Measurements from ENCODE around the gene DPYSL5. TPM values are rescaled to one million over a fixed set of nuclear protein-coding genes. Genes with fewer than 3 reads are reported as not detected.

The DPYSL5 gene
- total and polyA plus RNA-seq, 2 of the 13 experiments (the other 11 are each of a cell fraction or from before 2014, with no cell fraction given) = 0.15 TPM; not detected in 1

DNA sequence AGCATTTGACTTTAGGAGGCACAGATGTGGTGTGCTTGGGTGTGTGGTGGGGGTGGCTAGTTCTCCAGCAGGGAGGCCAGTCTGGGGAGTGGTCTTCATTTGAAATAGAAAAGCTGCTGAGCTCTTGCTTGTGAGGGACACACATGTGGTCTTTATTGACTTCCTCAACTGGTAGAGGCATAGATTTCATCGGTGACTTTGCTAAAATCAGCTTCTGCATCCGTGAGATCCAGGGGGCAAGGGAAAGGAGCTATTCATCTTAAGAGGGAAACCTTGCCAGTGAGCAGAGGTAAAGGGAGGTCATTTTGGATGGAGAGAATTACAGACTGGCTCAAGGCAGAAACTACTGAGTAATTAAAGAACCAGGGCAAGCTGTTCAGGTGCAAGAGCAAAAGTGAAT lies 127.2 kb downstream of the DPYSL5 start:
- H3K27ac ChIP-seq (ENCODE audit: extremely low read length, insufficient read depth, low read length) = no peak overlapping the region
- H3K4me1 ChIP-seq (ENCODE audit: insufficient read depth, low read length) = peaks cover 12% of the 10 kb centered on the region
- no peak for TF ChIP-seq NAIF1 (CRISPR knock-in tag; IDR thresholded peaks at IDR 0.05; ENCODE audit: borderline replicate concordance)
- TF ChIP-seq, protein P1, sequence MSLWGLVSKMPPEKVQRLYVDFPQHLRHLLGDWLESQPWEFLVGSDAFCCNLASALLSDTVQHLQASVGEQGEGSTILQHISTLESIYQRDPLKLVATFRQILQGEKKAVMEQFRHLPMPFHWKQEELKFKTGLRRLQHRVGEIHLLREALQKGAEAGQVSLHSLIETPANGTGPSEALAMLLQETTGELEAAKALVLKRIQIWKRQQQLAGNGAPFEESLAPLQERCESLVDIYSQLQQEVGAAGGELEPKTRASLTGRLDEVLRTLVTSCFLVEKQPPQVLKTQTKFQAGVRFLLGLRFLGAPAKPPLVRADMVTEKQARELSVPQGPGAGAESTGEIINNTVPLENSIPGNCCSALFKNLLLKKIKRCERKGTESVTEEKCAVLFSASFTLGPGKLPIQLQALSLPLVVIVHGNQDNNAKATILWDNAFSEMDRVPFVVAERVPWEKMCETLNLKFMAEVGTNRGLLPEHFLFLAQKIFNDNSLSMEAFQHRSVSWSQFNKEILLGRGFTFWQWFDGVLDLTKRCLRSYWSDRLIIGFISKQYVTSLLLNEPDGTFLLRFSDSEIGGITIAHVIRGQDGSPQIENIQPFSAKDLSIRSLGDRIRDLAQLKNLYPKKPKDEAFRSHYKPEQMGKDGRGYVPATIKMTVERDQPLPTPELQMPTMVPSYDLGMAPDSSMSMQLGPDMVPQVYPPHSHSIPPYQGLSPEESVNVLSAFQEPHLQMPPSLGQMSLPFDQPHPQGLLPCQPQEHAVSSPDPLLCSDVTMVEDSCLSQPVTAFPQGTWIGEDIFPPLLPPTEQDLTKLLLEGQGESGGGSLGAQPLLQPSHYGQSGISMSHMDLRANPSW (CRISPR knock-in tag; IDR thresholded peaks at IDR 0.05; ENCODE audit: borderline replicate concordance) = no peak
- no peak for TF ChIP-seq ZNF616 (CRISPR knock-in tag; IDR thresholded peaks at IDR 0.05; ENCODE audit: low read depth)
- no peak for TF ChIP-seq HNRNPK (IDR thresholded peaks at IDR 0.05; ENCODE audit: low read depth, low read length, poor library complexity, severe bottlenecking)
- no peak for TF ChIP-seq JUN (CRISPR knock-in tag; IDR thresholded peaks at IDR 0.05)
- TF ChIP-seq ZKSCAN8 (CRISPR knock-in tag; IDR thresholded peaks at IDR 0.05; ENCODE audit: borderline replicate concordance) = no peak
- H3K9ac ChIP-seq (ENCODE audit: insufficient read depth, low read depth, low read length) = no peak overlapping the region
- H3K4me2 ChIP-seq (ENCODE audit: low read depth, low read length) = no peak overlapping the region
- no TSS peak for BruUV-seq (replicated peaks)
- H3K9me3 ChIP-seq (ENCODE audit: low read length) = no peaks in the 10 kb centered on the region
- in situ Hi-C loops (cut with HindIII; ENCODE audit: extremely low pct_ligation_motif_present, low pct_unique_long_range_greater_than_20kb) = no loop called here
- H3K79me2 ChIP-seq (ENCODE audit: insufficient read depth, low read length) = no peaks in the 10 kb centered on the region
- no peak overlapping the region for H3K4me3 ChIP-seq (replicated peaks in 1 of 3; ENCODE audit: insufficient read depth in 1 of 3, low read depth in 2 of 3, low read length in 3 of 3)
- ChIA-PET POLR2A (no interaction called here), CTCF (ENCODE audit: low intra/inter-chr PET ratio, low total read pairs) (no interaction called here)
- H3K36me3 ChIP-seq (replicated peaks in 1 of 2; ENCODE audit: control insufficient read depth in 1 of 2, insufficient read depth in 2 of 2, low read length in 2 of 2) = no peaks in the 10 kb centered on the region
- peaks cover 0 to 40% of the 10 kb centered on the region in 2 experiments; a peak in 4 of 5 replicates for H3K27me3 ChIP-seq (ENCODE audit: control insufficient read depth in 1 of 2, insufficient read depth in 2 of 2, low read length in 2 of 2)
- ATAC-seq (no peak), FAIRE-seq (no peak), DNase-seq (ENCODE audit: low spot score) (no peak)
- intact Hi-C loops (cut with micrococcal nuclease; ENCODE audit: unreplicated experiment) = no loop called here
- no peaks in the 10 kb centered on the region for H4K20me1 ChIP-seq (ENCODE audit: insufficient read depth, low read length)
- no peak overlapping the region for H2AFZ ChIP-seq (ENCODE audit: low read length)
- WGBS (ENCODE audit: low lambda C conversion rate) = 18% methylated on average over 2 of the region's 2 CpGs

DNA sequence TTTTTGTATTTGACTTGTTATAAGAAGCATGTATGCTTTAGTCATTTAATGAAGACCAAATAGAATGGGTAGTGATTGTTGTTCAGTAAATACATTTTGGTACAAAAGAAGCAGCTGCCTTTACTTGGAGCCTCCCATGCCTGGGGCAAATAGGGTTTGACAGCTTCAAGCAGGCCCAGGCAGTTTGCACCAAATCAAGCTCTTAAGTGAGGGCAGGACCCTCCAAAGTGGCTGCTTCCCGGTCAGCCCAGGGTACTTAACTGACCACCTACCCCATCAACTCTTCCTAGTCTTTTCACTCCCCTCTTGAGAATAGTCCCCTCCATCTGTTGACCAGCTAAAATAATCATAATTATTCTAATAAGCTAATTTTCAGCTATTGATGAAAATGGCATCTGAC lies 127.7 kb downstream of the DPYSL5 start:
- intact Hi-C loops (cut with micrococcal nuclease; ENCODE audit: unreplicated experiment) = no loop called here
- POLR2A ChIA-PET = no interaction called here
- no peak for FAIRE-seq

More for the DNA sequence above, 127.7 kb downstream of the DPYSL5 start:
- Histone ChIP-seq H2AFZ (ENCODE audit: low read length) (no peak overlapping the region), H3K9ac (ENCODE audit: insufficient read depth, low read depth, low read length) (no peak overlapping the region), H3K9me3 (ENCODE audit: low read length) (no peaks in the 10 kb centered on the region), H3K4me1 (ENCODE audit: insufficient read depth, low read length) (peaks cover 9% of the 10 kb centered on the region), H3K27ac (ENCODE audit: extremely low read length, insufficient read depth, low read length) (no peak overlapping the region), H3K79me2 (ENCODE audit: insufficient read depth, low read length) (no peaks in the 10 kb centered on the region), H3K36me3 (replicated peaks in 1 of 2; ENCODE audit: control insufficient read depth in 1 of 2, insufficient read depth in 2 of 2, low read length in 2 of 2) (no peaks in the 10 kb centered on the region), H3K4me2 (ENCODE audit: low read depth, low read length) (no peak overlapping the region), H3K4me3 (replicated peaks in 1 of 3; ENCODE audit: insufficient read depth in 1 of 3, low read depth in 2 of 3, low read length in 3 of 3) (no peak overlapping the region), H4K20me1 (ENCODE audit: insufficient read depth, low read length) (no peaks in the 10 kb centered on the region), H3K27me3 (ENCODE audit: control insufficient read depth in 1 of 2, insufficient read depth in 2 of 2, low read length in 2 of 2) (peaks cover 0 to 40% of the 10 kb centered on the region in 2 experiments; a peak in 4 of 5 replicates)
- ATAC-seq (no peak), DNase-seq (ENCODE audit: low spot score) (no peak)
- CTCF ChIA-PET (ENCODE audit: low intra/inter-chr PET ratio, low total read pairs) = no interaction called here
- no TSS peak for BruUV-seq (replicated peaks)
- 0% methylated on average over 1 of the region's 1 CpG for WGBS (ENCODE audit: low lambda C conversion rate)
- TF ChIP-seq PAWR (CRISPR knock-in tag; IDR thresholded peaks at IDR 0.05; ENCODE audit: borderline replicate concordance) (no peak), ZBTB1 (CRISPR knock-in tag; IDR thresholded peaks at IDR 0.05; ENCODE audit: borderline replicate concordance) (no peak), REXO4 (CRISPR knock-in tag; IDR thresholded peaks at IDR 0.05; ENCODE audit: borderline replicate concordance) (no peak), ZNF567 (CRISPR knock-in tag; IDR thresholded peaks at IDR 0.05; ENCODE audit: borderline replicate concordance) (no peak)
- TF ChIP-seq, protein P2, sequence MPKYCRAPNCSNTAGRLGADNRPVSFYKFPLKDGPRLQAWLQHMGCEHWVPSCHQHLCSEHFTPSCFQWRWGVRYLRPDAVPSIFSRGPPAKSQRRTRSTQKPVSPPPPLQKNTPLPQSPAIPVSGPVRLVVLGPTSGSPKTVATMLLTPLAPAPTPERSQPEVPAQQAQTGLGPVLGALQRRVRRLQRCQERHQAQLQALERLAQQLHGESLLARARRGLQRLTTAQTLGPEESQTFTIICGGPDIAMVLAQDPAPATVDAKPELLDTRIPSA (CRISPR knock-in tag; IDR thresholded peaks at IDR 0.05; ENCODE audit: borderline replicate concordance) = no peak
- in situ Hi-C loops (cut with HindIII; ENCODE audit: extremely low pct_ligation_motif_present, low pct_unique_long_range_greater_than_20kb) = no loop called here

All from HepG2 (cell line).